ENCODE results near the gene GLT8D2.

Gene GLT8D2

DNA sequence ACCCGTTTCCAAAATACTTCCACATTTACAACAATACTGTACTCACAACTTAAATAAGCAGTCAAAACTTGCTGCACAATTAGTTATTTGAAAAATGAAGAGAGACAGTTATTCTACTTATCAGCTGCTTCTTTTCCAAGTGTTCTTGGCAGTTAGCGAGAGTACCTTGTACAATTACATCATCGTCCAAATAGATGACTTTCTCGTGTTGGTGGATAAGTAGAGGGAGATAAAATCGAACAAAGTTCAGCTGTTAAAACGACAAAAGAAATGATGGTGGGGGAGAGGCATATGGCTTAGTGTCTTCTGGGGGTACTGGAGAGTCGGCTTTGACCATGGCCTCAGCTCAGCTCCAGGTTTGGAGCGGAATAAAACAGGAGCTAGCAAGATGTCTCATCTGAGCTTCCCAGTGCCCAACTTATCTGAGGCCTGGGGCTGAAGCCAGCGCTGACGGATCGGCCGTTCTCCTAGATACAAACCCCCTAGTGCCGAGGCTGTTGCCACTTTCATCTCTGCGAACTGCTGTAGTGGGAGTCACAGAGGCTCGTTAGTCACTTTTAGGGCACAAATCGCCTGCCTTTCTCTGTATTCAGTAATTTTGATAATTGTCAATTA is 52.6 kb downstream of the GLT8D2 start:
- no peak for DNase-seq

DNA sequence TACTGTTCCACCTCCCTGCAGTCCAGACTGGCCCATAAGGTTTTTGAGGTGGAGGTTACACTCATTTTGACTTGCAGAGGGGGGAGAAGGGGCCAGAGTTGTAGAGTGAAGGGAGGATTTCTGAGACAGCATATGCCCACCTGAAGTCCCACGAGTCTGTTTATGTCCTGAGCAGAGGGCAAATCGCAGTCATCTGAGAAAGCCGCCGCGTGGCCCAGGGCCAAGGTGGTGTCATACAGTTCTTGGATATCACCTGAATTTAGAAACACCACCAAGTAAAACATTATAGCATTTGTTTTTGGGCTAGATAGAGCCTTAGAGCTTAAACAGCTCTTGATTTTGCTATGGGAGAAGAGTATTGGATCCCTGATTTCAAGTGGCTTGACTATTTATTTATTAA is 53.4 kb downstream of the GLT8D2 start:
- no peak for DNase-seq

DNA sequence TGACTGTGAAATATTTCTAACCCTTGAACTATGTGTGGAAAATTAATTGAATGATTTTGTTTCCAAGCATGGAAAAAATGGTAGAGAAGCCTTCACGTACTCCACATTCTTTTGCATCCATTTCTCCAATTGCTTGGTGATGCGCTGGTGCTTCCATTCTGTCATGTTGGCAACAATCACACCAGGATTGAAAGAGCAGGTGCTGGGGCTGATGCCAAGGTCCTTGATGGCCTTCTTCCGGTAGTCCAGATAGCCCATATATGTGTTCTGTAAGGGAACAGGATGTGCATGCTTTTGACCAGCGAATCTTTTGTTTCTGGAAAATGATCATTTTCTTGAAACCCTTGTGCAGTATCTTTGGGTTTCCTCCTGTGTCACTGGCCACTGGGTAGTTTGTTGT is 55.8 kb downstream of the GLT8D2 start:
- no peak for DNase-seq

DNA sequence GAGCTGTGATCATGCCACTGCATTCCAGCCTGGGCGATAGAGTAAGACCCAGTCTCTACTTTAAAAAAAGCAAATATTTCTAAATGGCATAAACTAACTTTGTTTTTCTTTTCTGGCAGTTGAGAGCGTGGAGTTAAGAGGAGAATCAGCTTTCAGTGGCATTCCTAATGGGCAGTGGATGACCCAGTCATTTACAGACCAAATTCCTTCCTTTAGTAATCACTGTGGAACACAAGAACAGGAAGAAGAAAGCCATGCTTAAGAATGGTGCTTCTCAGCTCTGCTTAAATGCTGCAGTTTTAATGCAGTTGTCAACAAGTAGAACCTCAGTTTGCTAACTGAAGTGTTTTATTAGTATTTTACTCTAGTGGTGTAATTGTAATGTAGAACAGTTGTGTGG is 63.2 kb downstream of the GLT8D2 start:
- DNase-seq, result no peak

DNA sequence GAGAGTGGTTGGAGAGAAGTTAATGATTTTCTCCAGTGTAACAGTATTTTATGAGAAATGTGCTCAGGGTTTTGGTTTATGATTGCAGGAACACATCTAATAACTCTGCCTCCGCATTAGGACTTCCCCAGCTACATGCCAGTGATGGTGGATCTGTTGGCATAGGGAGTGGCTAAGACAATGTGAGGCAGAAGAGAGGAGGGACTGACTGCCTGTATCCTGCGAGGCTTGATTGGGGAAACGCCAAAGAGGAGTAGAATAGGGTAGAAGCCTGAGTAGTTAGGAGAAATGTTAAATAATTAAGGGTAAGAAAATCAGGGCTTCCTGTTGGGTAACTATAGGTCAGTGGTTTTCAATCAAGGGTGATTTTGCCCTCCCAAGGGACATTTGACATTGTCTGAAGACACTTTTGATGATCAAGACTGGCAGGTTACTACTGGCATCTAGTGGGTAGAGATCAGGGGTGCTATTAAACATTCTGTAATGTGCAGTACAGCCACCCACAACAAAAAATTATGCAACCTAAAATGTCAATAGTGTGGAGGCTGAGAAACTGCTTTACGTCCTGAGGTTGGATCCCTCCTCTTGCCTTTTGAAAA is 71.5 kb downstream of the GLT8D2 start:
- DNase-seq, result no peak

DNA sequence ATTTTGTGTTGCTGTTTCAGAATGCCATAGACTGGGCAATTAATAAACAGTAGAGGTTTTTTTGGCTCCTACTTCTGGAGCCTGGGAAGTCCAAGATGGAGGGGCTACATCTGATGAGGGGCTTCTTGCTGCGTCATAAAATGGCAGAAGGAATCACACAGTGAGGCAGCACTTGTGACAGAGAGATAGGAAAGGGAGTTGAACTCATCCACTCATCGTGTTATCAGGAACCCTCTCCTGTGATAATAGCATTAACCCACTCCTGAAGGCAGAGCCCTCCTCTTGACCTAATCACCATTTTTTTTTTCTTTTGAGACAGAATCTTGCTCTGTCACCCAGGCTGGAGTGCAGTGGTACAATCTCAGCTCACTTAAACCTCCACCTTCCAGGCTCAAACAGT is 74.6 kb downstream of the GLT8D2 start:
- DNase-seq, result no peak

DNA sequence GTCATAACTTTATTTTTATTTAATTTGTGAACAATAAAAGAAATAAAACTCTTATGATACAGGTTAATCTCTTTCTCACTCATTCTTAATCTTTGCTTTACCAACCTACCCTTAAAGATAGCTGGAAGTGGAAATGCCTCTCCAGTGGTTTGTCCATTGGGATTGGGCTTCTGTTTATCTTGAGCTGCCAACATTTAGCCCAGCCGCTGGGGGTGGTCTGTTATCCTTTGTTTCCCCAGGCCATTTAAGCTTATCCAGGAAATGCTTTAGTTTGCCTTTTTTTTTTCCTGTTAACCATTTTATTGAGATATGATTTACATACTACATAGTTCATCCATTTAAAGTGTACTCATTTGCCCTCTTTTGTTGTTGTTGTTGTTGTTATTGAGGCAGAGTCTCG is 76.1 kb downstream of the GLT8D2 start:
- DNase-seq, result no peak

DNA sequence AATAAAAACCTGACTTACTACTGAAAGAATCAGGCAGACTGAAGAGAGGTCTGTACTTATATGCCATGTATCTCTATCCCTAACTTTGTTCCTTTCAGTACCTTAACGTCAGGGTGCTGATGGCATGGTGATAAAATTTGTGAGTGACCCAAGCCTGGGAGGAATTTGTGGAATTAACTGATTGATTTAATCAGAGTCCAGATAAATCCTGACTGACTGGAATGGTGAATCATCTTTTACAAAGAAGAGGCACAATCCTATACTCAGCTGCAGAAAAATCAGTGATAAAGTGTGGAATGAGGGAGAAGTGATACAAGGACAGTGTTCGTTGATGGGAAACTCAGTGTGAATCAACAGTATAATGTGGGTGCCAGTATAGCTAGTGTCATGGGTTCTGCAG is 80.6 kb downstream of the GLT8D2 start:
- DNase-seq, result no peak

DNA sequence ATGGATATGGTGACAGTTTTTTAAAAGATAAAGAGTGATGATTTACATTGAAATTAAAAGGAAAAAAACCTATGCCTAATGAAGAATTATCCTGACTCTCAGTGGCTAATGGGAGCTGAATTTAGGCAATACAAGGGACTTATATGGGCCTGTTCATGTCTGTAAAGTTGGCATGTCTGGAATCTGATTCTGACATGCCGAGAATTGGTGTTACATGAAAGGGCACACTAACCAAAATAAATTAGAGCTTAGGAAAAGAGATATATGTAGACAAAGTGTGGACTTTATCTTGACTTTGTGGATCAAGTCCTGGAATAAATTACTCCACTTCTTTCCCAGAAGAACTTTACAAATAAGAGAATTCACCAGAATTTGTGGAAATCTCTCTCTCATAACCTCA is 83.3 kb downstream of the GLT8D2 start:
- DNase-seq, result no peak

DNA sequence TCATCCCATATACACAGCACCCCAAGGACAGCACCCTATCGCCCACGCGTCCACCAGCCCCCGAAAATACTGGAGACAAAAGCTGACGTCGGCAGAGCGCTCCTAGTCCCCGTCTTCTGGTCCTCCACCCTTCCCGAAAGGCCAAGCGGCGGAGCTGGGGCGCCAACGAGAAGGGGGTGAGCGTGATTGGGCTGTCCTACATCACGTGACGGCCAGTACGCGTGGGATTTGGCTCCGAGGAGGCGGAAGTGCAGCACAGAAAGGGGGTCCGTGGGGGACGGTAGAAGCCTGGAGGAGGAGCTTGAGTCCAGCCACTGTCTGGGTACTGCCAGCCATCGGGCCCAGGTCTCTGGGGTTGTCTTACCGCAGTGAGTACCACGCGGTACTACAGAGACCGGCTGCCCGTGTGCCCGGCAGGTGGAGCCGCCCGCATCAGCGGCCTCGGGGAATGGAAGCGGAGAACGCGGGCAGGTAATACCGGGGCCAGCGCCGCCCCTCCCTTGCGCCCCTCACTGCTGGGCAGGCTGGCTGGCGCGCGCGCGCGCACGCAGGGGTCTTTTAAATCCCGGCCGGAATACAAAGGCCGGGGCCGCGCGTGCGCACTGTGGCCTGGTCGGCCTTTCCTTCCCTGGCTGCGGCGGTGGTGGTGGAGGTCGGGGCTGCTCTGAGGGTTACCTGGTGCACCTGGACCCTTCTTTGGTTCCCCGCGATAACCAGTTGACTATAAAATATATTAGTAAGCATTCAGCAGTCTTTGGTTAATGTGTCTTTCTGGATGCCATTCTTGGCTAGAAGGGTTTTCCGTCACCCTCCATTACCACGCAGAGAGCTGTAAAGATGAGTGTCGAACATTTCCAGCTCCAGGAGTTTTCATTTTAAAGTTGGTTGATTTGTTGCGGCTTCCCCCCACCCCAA is 84.1 kb downstream of the GLT8D2 start, which contains the start of gene TDG:
Gene TDG (plus strand): TSS at position 283 of the 915 bp plus-strand sequence. CDS start 166 bp downstream, at position 449.
- peak; percentile 94 for DNase-seq

DNA sequence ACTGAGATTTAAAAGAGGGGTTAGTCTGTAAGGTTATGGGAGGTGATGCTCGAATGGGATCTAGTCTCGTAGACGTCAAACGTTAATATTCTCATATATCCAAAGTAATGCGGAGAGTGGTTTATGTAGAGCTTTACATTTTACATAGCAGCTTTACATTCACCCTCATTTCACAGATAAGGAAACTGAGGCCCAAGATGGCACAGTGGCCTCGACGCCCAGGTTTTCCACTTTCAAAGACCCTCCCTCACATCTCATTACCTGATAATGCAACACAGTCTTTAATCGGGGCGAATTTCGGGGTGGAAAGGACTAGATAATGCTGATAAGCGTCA is 84.8 kb downstream of the GLT8D2 start:
- DNase-seq, result no peak

DNA sequence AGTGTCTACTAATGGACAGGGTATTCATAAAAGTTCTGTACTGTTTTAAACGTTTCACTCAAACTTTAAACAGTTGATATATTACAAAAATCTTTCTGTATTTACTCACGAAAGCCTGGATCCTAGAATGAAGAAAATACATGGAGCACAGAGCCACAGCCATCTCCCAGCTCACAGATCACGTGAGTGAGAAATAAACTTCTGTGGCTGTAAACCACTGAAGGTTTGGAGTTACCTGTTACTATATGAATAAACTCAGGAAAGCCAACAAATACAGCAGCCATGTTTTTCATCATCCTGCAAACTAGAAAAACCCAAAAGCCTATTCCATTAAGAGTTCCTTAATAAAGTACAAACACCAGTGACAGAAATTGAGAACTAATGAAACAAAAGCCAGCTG is 85.2 kb downstream of the GLT8D2 start:
- no peak for DNase-seq

DNA sequence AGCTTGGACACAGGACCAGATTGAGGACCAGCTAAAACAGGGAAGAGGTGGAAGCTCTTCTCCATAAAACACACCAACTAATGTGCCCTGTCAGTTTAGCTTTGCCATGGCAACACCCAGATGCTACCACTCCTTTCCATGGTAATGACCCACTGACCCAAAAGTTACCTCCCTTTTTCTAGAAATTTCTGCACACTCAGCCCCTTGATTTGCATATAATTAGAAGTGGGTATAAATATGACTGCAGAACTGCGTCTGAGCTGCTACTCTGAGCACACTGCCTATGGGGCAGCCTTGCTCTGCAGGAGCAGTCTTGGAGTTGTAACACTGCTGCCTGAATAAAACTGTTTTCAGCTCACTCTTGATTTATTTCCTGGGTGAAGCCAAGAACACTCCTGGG is 87.5 kb downstream of the GLT8D2 start:
- no peak for DNase-seq

DNA sequence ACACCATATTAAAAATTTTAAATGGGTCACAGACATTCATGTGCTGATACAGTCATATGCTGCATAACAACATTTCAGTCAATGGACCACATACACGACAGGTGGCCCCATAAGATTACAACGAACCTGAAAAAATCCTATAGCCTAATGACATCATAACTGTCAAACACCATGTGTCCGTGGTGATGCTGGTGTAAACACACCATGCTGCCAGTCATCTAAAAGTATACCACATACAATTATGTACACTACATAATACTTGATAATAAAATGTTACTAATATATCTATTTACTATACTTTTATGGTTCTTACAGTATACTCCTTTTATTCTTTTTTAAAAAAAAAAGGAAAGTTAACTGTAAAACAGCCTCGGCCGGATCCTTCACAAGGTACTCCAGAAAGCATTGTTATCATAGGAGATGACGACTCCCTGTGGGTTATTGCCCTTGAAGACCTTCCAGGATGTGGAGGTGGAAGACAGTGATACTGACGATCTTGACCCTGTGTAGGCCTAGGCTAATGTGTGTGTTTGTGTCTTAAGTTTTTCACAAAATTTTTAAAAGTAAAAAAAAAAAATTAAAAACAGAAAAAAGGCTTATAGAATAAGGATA is 89.3 kb downstream of the GLT8D2 start:
- no peak for DNase-seq

DNA sequence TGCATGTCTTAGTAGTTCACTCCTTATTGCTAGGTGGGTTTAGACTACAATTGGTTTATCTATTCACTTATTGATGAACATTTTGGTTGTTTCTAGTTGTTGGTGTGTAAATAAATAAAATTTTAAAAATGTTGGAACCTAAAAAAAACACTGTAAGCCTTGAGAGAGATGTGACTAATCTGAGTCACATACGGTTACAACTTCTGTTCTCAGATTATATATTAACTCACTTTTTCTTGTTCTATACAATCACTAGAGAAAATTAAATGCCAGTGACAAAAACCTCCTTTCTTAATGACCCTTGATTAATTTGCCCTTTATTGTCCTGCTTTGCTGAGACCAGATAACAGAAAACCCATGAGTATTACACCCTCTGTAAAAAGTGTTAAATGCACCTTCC is 91.4 kb downstream of the GLT8D2 start:
- no peak for DNase-seq

DNA sequence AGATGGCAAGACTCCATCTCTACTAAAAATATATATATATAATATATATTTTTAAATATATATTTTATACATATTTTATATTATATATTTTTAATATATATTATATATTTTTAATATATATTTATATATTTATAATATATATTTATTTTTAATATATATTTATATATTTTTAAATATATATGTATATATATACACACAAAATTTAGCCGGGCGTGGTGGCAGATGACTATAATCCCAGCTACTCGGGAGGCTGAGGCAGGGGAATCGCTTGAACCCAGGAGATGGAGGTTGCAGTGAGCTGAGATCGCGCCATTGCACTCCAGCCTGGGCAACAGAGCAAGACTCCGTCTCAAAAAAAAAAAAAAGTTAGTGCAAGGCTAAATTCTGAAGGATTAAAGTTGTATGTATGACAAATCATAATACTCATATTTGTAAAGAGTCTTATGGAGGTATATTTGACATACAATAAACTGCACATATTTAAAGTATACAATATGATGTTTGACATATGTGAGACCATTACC is 92.1 kb downstream of the GLT8D2 start:
- DNase-seq, result no peak

DNA sequence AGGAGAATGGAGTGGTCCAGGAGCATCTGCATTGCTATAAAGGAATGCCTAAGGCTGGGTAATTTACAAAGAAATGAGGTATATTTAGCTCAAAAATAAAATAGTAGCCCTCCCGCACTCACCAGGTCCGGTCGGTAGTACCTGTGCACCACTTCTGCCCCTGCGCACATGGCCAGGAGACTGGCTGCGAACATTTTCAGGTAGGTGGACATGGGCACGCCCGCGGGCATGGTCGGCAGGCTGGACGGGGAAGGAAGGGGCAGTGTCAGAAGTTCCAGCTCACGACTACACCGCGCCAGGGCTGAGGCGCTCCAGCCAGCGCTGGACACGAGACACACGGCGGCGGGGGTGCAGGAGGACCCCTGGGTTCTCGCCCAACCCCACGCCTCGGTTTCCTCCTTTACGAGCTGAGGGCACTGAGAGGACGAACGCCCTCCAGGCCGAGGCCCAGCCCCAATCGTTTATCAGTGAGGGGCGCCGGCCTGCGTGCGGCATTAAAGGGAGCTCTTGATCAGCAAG is 93.4 kb downstream of the GLT8D2 start:
- DNase-seq, result peak; percentile 27

DNA sequence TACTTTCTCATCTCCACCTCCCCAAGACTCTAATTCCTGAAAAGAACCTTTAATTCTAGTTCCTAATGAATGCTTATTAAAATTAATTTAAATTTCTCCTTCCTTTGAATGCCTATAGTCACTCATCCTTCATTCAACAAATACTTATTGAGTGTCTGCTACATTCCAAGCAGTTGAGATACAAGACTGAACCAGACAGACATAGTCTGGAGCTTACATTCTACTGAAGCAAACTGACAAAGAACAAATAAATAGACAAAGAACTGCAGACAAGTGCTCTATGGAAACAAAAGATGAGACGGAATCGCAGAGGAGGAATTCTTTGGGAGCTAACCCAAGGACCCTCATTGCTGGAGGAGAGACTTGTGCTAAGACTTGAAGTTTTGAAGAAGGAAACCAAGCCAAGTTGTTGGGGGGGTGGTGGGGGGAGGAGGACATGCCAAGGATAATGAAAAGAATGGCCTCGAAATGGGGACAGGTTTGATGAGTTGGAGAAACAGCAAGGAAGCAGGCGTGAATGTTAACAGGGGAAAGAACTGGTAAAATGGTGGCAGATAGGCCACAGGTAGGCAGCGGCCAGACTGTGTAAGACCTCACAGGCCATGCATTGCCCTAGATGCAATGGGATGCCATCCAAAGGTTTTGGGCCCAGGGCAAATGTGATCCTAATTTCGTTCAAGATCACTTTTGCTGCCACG is 94.0 kb downstream of the GLT8D2 start:
- no peak for DNase-seq

DNA sequence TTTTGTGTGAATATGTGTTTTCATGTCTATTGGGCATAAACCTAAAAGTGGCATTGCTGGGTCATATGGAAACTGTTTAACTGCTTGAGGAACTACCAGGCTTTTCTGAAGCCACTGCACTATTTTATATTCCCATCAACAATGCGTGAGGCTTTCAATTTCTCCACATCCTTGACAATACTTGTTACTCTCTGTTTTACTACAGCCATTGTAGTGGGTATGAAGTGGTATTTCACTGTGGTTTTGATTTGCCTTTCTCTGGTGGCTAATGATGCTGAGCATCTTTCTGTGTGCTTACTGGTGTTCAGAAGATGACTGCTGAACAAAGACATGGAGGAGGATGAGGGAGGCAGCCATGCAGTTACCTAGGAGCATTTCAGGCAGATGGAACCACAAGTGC is 97.5 kb downstream of the GLT8D2 start:
- no peak for DNase-seq

DNA sequence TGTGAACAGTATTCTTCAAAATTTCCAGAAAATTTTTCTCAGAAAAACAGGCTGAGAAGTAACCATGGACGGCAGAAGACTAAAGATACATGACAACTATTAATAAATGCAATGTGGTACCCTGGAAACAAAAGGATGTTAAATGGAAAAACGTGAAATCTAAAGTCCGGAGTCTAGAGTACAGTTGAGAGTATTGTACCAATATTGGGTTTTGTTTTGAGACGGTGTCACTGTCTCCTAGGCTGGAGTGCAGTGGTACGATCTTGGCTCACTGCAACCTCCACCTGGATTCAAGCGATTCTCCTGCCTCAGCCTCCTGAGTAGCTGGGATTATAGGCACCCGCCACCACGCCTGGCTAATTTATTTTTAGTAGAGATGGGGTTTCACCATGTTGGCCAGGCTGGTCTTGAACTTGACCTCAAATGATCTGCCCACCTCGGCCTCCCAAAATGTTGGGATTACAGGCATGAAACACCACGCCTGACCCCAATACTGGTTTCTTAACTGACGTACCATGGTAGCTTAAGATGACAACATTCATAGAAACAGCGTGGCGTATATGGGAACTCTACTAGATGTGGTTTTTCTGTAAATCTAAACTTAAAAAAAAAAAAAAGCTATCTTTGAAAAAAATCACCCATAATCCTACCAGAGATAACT is 101.1 kb downstream of the GLT8D2 start:
- no peak for DNase-seq

DNA sequence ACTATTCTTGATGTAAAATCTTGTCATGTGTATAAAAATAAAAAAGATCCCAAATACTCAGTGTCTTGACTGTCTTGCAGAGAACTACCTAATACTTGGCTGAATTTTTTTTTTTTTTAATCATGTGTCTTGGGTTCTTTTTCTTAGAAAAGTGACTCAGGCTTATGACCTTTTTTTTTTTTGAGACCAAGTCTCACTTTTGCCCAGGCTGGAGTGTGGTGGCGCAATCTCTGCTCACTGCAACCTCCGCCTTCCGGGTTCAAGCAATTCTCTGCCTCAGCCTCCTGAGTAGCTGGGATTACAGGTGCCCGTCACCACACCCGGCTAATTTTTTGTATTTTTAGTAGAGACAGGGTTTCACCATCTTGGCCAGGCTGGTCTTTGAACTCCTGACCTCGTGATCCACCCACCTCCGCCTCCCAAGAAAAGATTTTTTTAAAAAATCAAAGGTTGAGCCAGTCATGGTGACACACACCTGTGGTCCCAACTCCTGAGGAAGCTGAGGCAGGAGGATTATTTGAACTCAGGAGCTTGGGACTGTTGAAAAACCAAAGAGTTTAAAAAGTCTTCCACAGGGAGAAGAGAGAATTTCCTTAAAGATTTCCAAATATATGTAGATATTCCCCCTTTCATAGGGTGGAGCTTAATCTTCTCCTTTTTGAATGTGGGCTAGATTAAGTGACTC is 102.0 kb downstream of the GLT8D2 start:
- no peak for DNase-seq
